Adipocyte (in vitro differentiated cells): ENCODE data around the gene CHD5.
A peak's percentile ranks its signal among the peaks of the same experiment; 100 is the strongest.
"Not testable (repeated sequence)": the region's sequence is repeated elsewhere in the genome, so short reads cannot be mapped to it uniquely, and the experiment has no call there.

ENCODE experiments used
- DNase-seq: peaks from one replicate; pipeline ENCODE4 v3.0.0-alpha.2; 2015; ENCODE audit warnings: low read depth
- H3K27me3 ChIP-seq: replicated peaks from 2 replicates; pipeline ENCODE4 v1.7.0; 2013; ENCODE audit warnings: mild to moderate bottlenecking, low read length, moderate library complexity; ENCODE audit not compliant: control insufficient read depth, insufficient read depth
- H3K36me3 ChIP-seq: 2 replicates; pipeline ENCODE4 v1.7.0; 2013; ENCODE audit warnings: low read length, mild to moderate bottlenecking, moderate library complexity; ENCODE audit not compliant: control insufficient read depth, insufficient read depth, severe bottlenecking
- H3K4me1 ChIP-seq: 2 replicates; pipeline ENCODE4 v1.7.0; 2013; ENCODE audit warnings: mild to moderate bottlenecking, low read length, moderate library complexity; ENCODE audit not compliant: control insufficient read depth, insufficient read depth
- H3K4me3 ChIP-seq: 2 replicates; pipeline ENCODE4 v1.7.0; 2013; ENCODE audit warnings: mild to moderate bottlenecking, low read length, moderate library complexity
- H3K9ac ChIP-seq: 2 replicates; pipeline ENCODE4 v1.7.0; 2013; ENCODE audit warnings: mild to moderate bottlenecking, low read length, moderate library complexity
- H3K9me3 ChIP-seq: 2 replicates; pipeline ENCODE4 v1.7.0; 2013; ENCODE audit warnings: mild to moderate bottlenecking, low read length, moderate library complexity; ENCODE audit not compliant: control insufficient read depth

CHD5 gene

DNA sequence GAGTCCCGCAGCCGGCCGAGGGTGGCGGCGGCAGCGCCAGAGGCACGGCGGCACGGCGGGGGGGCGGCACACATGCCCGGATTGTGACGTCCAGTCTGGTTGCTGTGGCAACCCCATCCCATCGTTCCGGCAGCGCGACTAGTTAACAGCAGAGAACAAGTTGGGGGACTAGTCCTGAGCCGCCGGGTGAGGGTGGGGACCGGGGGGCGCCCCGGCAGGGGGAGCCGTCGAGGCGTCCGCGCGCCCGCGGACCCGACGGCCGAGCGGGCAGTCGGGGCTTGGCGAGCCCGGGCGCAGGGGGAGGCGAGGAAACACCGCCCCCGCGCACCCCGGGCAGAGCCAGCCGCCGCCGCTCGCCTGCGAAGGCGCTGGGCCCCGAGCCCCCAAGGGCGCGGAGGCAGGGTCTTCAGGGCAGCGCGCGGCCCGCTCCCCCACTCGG lies at the start of gene CHD5:
Gene CHD5, minus strand, starts transcription at position 54 of the 439 bp plus-strand sequence. CDS start 298 bp downstream, outside the sequence.
- Histone ChIP-seq H3K4me1 (peaks cover 30% of the 10 kb centered on the region), H3K4me3 (peak within 1 kb of the TSS; percentile 27), H3K9ac (peak within 1 kb of the TSS; percentile 25), H3K36me3 (peaks cover under 1% of the 10 kb centered on the region), H3K9me3 (no peaks in the 10 kb centered on the region), H3K27me3 (peaks cover 36% of the 10 kb centered on the region)
- peak; percentile 44 for DNase-seq

DNA sequence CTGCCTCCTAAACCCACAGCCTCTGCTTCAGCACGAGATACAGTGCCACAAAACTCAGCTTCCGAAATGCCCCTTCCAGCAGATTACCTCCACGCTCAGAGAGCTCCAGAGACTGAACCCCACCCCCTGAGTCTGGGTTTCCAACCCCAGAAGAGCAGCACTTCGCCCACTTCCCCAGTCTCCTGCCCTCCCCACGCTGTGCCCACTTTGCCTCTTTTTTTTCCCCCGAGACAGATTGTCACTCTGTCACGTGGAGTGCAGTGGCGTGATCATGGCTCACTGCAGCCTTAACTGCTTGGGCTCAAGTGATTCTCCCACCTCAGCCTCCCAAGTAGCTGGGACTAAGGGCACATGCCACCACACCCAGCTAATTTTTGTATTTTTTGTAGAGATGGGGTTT lies 45.5 kb upstream of the CHD5 start:
- H3K27me3 ChIP-seq = no peaks in the 10 kb centered on the region
- H3K36me3 ChIP-seq = peaks cover 50% of the 10 kb centered on the region
- no peak overlapping the region for H3K4me3 ChIP-seq

DNA sequence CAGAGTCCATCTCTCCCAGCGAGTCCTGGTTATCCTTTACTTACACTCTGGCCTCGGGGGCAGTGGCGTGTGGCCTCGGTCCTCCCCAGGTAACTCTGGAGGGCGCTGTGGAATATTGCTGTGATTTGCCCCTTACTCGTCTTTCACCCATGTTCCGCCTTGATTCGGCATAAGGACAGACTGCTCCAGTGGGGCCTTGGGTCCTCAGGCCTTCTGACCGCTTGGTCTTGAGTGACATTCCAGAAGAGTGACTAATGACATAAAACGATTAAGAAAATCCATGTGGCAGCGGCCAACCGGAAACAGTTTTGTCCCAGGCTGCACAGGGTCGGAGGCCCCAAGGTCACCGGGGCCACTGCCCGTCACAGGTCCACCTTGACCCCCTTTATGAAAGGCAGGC lies 44.6 kb upstream of the CHD5 start:
- H3K9ac ChIP-seq = no peak overlapping the region
- H3K4me3 ChIP-seq = no peak overlapping the region
- DNase-seq = no peak
- peaks cover 11% of the 10 kb centered on the region for H3K4me1 ChIP-seq
- peaks cover 46% of the 10 kb centered on the region for H3K36me3 ChIP-seq
- no peaks in the 10 kb centered on the region for H3K27me3 ChIP-seq
- no peaks in the 10 kb centered on the region for H3K9me3 ChIP-seq

More for the DNA sequence above, 45.5 kb upstream of the CHD5 start:
- Histone ChIP-seq H3K9ac (no peak overlapping the region), H3K9me3 (no peaks in the 10 kb centered on the region), H3K4me1 (peaks cover 11% of the 10 kb centered on the region)
- DNase-seq = no peak

DNA sequence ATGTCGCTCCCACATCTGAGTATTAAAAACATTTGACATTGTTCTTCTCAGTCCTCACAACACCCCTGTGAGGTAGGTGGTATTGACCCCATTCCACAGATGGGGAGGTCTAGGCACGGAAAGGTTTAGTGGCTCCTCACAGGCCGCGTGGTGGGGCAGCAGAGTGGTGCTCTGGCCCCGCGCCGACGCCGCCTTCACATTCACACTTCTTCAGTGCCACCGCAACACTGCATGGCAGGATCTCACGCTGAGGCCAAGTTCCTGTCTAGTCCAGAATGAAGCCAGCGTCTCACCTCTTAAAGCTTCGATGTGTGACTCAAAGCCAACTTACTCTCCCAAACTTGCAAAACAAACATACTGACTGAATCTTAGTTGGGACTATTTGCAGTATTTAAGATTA lies 43.5 kb upstream of the CHD5 start:
- DNase-seq = no peak
- Histone ChIP-seq H3K27me3 (no peaks in the 10 kb centered on the region), H3K9me3 (no peaks in the 10 kb centered on the region), H3K4me1 (peaks cover 11% of the 10 kb centered on the region), H3K36me3 (peaks cover 43% of the 10 kb centered on the region), H3K9ac (no peak overlapping the region), H3K4me3 (no peak overlapping the region)

DNA sequence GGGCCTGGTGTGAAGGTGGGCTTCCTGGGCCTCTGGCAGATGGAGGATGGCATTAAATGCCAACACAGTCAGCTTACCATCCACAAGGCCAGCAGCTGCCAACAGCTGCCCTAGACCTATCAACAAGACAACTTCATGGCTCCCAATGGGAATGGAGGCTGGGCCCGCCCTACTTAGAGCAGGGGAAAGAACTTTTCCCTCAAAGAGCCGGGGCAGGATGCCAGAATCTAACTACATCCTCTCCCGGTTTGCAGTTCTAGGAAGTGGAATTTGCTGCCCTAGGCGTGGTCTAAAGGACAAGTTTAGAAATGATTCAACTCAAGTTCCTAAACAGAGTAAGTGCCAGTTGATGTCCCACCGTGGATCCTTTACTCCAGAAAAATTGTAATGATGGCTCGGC lies 42.5 kb upstream of the CHD5 start:
- Histone ChIP-seq H3K9me3 (no peaks in the 10 kb centered on the region), H3K9ac (no peak overlapping the region), H3K4me1 (peaks cover 11% of the 10 kb centered on the region), H3K27me3 (no peaks in the 10 kb centered on the region), H3K36me3 (peaks cover 43% of the 10 kb centered on the region), H3K4me3 (no peak overlapping the region)
- DNase-seq = peak; percentile 37

DNA sequence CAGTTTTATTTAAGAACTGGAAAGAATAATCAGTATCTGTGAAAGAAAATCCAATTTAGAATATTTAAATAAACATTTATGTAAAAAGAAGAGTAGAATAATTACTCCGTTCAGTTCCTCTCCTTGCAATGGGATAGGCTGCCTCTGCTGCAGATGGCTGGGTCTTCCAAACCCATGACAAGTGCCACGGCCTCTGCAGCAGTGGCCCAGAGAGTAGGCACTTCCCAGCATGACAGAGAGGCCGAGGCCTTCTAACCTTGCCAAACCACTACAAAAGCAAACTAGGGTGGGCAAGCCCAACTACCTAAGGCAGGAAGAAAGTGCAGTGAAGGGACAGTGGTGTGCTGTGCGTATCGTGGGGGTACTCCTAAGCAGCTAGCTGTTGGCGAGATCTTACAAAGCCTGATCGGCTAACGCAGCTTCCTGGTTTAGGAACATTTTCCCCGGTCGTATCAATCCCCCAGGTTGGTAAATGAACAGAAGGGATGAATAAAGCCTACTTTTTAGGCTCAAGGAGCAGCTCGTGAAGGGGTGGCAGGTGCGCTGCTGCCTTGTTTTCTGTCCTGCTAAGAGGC lies 41.2 kb upstream of the CHD5 start:
- no peaks in the 10 kb centered on the region for H3K27me3 ChIP-seq
- H3K9ac ChIP-seq = no peak overlapping the region
- H3K9me3 ChIP-seq = no peaks in the 10 kb centered on the region
- peaks cover 32% of the 10 kb centered on the region for H3K36me3 ChIP-seq
- no peak for DNase-seq
- no peak overlapping the region for H3K4me3 ChIP-seq
- H3K4me1 ChIP-seq = peaks cover 11% of the 10 kb centered on the region

DNA sequence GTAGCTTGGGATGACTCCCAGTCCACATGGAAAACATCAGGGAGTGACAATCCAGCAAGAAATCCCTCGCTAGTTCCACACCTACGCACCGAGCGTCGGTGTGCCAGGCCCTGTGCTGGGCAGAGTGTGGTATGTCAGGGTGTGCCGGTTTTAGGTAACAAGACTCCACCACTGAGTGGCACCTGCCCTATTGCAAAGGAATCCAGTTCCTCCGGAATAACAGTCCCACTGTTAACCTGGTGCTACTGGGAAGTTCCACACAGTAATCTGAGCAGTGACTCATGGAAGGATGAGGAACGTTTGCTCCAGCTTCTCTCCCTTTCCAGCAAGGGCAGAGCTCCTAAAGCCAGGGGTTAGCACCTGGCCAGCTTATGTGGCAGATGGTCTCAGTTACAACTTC lies 40.1 kb upstream of the CHD5 start:
- H3K9ac ChIP-seq = no peak overlapping the region
- peaks cover 28% of the 10 kb centered on the region for H3K36me3 ChIP-seq
- no peak for DNase-seq
- H3K9me3 ChIP-seq = no peaks in the 10 kb centered on the region
- H3K27me3 ChIP-seq = no peaks in the 10 kb centered on the region
- peaks cover 11% of the 10 kb centered on the region for H3K4me1 ChIP-seq
- no peak overlapping the region for H3K4me3 ChIP-seq

DNA sequence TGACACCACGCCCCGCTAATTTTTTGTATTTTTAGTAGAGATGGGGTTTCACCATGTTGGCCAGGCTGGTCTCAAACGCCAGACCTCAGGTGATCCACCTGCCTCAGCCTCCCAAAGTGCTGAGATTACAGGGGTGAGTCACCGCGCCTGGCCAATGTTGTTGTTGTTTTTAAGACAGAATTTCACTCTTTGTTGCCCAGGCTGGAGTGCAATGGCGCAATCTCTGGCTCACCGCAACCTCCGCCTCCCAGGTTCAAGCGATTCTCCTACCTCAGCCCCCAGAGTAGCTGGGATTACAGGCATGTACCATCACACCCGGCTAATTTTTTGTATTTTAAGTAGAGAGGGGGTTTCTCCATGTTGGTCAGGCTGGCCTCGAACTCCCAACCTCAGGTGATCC lies 39.5 kb upstream of the CHD5 start:
- H3K4me3 ChIP-seq, H3K9me3 ChIP-seq, H3K27me3 ChIP-seq, H3K9ac ChIP-seq, DNase-seq: not testable (repeated sequence)
- peaks cover 22% of the 10 kb centered on the region for H3K36me3 ChIP-seq
- peaks cover 11% of the 10 kb centered on the region for H3K4me1 ChIP-seq

DNA sequence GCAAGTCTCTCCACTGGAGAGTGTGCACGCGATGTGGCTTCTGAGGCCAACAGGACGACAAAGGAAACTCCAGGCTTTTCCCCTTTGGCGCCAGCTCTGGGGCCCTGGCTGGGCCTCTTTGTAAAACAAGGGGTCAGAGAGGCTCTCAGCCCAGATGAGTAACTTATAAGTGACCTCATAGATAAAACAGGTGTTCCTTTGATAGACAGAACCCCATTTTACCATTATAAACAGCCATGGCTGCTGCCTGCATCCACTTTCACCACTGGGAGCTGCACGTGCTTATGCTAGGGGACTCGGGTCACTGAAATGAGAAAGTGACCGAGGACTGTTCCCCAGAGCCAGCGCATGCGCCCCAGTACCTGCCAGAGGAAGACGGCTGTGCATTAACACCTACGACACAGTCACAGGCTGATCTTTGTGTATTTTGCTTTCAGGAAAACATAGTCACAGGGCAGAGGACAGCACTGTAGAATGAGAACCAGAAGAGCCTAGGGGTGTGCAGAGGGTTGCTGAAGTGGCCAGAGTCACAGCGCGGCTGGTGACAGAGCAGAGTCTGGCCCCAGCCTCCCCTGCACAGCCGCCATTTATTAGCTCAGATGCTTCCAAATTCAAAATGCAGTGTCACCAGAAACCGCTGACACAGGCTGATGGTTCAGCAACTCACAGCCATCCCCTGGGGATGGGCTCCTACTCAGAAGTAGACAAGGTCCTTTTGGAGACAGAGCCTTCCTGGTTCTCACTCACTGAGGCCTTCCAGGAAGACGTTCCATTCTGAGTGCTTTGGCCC lies 38.4 kb upstream of the CHD5 start:
- H3K36me3 ChIP-seq = peaks cover 11% of the 10 kb centered on the region
- no peaks in the 10 kb centered on the region for H3K9me3 ChIP-seq
- DNase-seq = no peak
- peaks cover 11% of the 10 kb centered on the region for H3K4me1 ChIP-seq
- H3K27me3 ChIP-seq = no peaks in the 10 kb centered on the region
- H3K4me3 ChIP-seq = no peak overlapping the region
- no peak overlapping the region for H3K9ac ChIP-seq

DNA sequence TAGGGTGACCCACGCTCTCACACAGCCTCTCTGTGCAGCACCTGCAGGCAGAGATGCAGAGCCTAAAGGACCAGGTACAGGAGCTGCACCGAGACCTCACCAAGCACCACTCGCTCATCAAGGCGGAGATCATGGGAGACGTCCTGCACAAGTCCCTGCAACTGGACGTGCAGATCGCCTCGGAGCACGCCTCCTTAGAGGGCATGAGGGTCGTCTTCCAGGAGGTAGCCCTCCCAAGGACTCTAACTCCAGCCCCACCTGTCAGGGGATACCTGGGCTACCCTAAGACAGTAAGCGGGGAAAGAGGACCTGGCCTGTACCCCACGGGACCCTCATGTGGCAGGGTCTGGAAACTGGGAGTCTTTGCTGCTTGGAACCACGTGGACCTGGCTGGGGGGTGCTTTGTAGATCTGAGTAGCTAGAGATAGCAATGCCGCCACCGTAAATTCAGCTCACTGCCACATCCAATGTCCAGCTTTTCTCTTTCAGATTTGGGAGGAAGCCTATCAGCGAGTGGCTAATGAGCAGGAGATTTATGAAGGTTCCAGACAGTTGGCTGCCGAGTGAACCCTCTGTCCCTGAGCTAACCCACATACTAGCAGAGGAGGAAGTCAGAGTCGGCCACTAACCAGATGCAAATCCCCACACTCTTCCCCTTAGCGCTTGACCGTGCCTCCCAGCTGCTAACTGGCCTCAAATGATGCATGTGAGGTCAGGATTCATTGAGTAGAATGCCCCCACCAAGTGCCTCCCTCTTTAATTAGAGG lies 32.3 kb upstream of the CHD5 start:
- DNase-seq = no peak
- no peaks in the 10 kb centered on the region for H3K9me3 ChIP-seq
- no peak overlapping the region for H3K9ac ChIP-seq
- no peaks in the 10 kb centered on the region for H3K27me3 ChIP-seq
- H3K4me1 ChIP-seq = peaks cover 7% of the 10 kb centered on the region
- H3K36me3 ChIP-seq = no peaks in the 10 kb centered on the region
- H3K4me3 ChIP-seq = no peak overlapping the region

DNA sequence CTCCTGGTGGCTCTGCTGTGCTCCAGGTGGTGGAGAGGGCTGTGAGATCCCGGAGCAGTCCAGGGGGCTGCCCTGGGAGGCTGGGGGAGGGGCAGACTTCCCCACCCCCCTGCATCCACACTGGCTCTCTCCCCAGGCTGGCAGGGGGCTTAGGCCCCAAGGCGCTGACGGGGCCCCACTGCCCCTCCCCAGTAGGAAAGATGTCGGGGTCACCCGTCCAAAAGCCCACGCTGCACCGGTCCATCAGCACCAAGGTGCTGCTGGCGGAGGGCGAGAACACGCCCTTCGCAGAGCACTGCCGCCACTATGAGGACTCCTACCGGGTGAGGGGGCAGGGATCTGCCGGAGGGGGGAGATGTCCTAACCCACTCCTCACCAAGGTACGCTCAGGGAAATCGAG lies 31.6 kb upstream of the CHD5 start:
- DNase-seq = no peak
- Histone ChIP-seq H3K4me3 (no peak overlapping the region), H3K36me3 (no peaks in the 10 kb centered on the region), H3K4me1 (peaks cover 7% of the 10 kb centered on the region), H3K27me3 (no peaks in the 10 kb centered on the region), H3K9ac (no peak overlapping the region), H3K9me3 (no peaks in the 10 kb centered on the region)
